Coronary artery (tissue), 2 donors: ENCODE measurements around the gene PIGU.
A peak's percentile ranks its signal among the peaks of the same experiment; 100 is the strongest.
"Not testable (repeated sequence)": the region's sequence is repeated elsewhere in the genome, so short reads cannot be mapped to it uniquely, and the experiment has no call there.

ENCODE experiments used
- DNase-seq: peaks from one replicate; pipeline ENCODE4 v3.0.0-alpha.2; 2017; ENCODE audit warnings: low spot score
- H3K27ac ChIP-seq, 2 donors: fragments of 200-600 bp; sonication (generic); one replicate each; pipeline ENCODE4 v1.5.1; 2016 to 2019
- H3K4me3 ChIP-seq: fragments of 200-600 bp; sonication (generic); 2 replicates; pipeline ENCODE4 v1.5.1; 2016; ENCODE audit warnings: mild to moderate bottlenecking, moderate library complexity
- CTCF ChIP-seq: fragments of 200-600 bp; sonication (generic); IDR thresholded peaks from one replicate; pipeline ENCODE4 v1.5.1; 2019; ENCODE audit warnings: antibody characterized with exemption

Gene PIGU

GRCh38 chr20:34516247-34517113, 160.4 kb downstream of the PIGU start, which contains the start of gene DYNLRB1:
TSS of gene DYNLRB1 (plus strand) at chr20:34516422. CDS start at chr20:34516459, 37 bp downstream.
- no peak for TF ChIP-seq CTCF
- Histone ChIP-seq H3K27ac (peak within 1 kb of the TSS; percentile 92 to 94), H3K4me3 (peak within 1 kb of the TSS; percentile 78)
- DNase-seq, result peak; percentile 97

- no peak for TF ChIP-seq CTCF
- DNase-seq, result no peak
- Histone ChIP-seq H3K27ac (peak overlapping the region; percentile 92 to 94), H3K4me3 (peak overlapping the region; percentile 78)
These were observed 161.2 kb downstream of the PIGU start for GRCh38 chr20:34515484-34516246.

- peak overlapping the region; percentile 78 for H3K4me3 ChIP-seq
- no peak for DNase-seq
- no peak for TF ChIP-seq CTCF
- H3K27ac ChIP-seq, result peak overlapping the region; percentile 92 to 94
These were observed 161.9 kb downstream of the PIGU start for GRCh38 chr20:34514897-34515483.

GRCh38 chr20:34514034-34514433, 162.9 kb downstream of the PIGU start:
- DNase-seq, H3K27ac ChIP-seq, H3K4me3 ChIP-seq: not testable (repeated sequence)

- DNase-seq, result no peak
- TF ChIP-seq CTCF, result no peak
- Histone ChIP-seq H3K4me3 (no peak overlapping the region), H3K27ac (no peak overlapping the region)
These were observed 163.9 kb downstream of the PIGU start for GRCh38 chr20:34512955-34513419.

GRCh38 chr20:34512266-34512954, 164.5 kb downstream of the PIGU start:
- DNase-seq, result no peak
- no peak for TF ChIP-seq CTCF
- Histone ChIP-seq H3K27ac (no peak overlapping the region), H3K4me3 (no peak overlapping the region)

- TF ChIP-seq CTCF, result no peak
- H3K4me3 ChIP-seq, result no peak overlapping the region
- no peak for DNase-seq
- H3K27ac ChIP-seq, result no peak overlapping the region
These were observed 165.0 kb downstream of the PIGU start for GRCh38 chr20:34511891-34512265.
